ENCODE data around the gene SAA4.
"Not testable (repeated sequence)": the region's sequence is repeated elsewhere in the genome, so short reads cannot be mapped to it uniquely, and the experiment has no call there.

Gene SAA4

DNA sequence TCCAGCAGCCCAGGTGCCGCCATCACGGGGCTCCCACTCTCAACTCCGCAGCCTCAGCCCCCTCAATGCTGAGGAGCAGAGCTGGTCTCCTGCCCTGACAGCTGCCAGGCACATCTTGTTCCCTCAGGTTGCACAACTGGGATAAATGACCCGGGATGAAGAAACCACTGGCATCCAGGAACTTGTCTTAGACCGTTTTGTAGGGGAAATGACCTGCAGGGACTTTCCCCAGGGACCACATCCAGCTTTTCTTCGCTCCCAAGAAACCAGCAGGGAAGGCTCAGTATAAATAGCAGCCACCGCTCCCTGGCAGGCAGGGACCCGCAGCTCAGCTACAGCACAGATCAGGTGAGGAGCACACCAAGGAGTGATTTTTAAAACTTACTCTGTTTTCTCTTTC lies 29.3 kb upstream of the SAA4 start, which contains the start of gene SAA1:
TSS of gene SAA1 (plus strand) at position 316 of the 400 bp plus-strand sequence. CDS start 624 bp downstream, outside the sequence.
- TF ChIP-seq, protein P1, sequence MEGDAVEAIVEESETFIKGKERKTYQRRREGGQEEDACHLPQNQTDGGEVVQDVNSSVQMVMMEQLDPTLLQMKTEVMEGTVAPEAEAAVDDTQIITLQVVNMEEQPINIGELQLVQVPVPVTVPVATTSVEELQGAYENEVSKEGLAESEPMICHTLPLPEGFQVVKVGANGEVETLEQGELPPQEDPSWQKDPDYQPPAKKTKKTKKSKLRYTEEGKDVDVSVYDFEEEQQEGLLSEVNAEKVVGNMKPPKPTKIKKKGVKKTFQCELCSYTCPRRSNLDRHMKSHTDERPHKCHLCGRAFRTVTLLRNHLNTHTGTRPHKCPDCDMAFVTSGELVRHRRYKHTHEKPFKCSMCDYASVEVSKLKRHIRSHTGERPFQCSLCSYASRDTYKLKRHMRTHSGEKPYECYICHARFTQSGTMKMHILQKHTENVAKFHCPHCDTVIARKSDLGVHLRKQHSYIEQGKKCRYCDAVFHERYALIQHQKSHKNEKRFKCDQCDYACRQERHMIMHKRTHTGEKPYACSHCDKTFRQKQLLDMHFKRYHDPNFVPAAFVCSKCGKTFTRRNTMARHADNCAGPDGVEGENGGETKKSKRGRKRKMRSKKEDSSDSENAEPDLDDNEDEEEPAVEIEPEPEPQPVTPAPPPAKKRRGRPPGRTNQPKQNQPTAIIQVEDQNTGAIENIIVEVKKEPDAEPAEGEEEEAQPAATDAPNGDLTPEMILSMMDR (IDR thresholded peaks at IDR 0.05; ENCODE audit: extremely low read depth, missing control alignments), result no peak

DNA sequence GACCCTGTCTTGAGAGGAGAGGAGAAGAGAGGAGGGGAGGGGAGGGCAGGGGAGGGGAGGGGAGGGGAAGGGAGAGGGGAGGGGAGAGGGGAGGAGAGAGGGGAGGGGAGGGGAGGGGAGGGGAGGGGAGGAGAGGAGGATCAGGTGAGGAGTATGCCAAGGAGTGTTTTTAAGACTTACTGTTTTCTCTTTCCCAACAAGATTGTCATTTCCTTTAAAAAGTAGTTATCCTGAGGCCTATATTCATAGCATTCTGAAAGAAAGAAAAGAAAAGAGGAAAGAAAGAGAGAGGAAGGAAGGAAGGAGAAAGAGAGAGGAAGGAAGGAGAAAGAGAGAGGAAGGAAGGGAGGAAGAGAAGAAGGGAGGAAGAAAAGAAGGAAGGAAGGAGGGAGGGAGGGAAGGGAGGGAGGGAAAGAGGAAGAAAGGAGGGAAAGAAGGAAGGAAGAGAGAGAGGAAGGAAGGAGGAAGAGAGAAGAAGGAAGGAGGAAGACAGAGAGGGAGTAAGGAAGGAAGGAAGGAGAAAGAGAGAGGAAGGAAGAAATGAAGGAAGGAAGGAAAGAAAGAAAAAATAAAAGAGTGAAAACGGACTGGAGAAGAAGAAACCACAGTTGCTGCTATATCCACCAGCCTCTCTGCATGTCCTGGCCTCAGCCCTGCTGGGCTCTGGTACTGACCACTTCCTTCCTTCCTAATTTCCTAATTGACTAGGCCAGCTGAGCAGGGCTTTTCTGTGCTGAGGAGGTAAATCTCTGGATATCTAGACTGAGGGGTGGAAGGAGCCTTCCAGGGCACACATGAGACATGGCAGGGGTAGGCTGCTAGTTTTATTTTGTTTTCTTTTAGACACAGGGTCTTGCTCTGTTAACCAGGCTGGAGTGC lies 28.3 kb upstream of the SAA4 start:
- TF ChIP-seq, protein P1 (IDR thresholded peaks at IDR 0.05; ENCODE audit: extremely low read depth, missing control alignments), result no peak
- DNase-seq (ENCODE audit: low spot score), result no peak

More for the DNA sequence above, 29.3 kb upstream of the SAA4 start, which contains the start of gene SAA1:
- DNase-seq (ENCODE audit: low spot score), result no peak

DNA sequence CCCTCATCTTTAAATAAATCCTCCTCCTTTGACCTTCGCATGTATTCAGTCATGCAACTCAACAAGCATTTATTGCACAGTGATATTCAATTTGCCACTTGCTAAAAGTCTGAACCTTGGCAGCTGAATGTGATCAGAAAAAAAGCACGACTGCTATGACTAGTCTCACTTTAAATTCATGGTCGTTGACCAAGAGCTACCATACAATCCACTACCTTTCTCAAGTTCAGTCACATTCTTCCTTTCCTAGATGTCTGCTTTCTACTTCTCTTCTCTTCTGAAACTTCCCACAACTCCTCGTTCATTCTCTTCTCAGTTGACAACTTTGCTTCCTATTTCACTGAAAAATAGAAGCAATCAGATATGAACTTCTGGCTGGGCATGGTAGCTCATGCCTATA lies 27.4 kb upstream of the SAA4 start:
- DNase-seq (ENCODE audit: low spot score), result no peak
- TF ChIP-seq, protein P1 (IDR thresholded peaks at IDR 0.05; ENCODE audit: extremely low read depth, missing control alignments), result no peak

DNA sequence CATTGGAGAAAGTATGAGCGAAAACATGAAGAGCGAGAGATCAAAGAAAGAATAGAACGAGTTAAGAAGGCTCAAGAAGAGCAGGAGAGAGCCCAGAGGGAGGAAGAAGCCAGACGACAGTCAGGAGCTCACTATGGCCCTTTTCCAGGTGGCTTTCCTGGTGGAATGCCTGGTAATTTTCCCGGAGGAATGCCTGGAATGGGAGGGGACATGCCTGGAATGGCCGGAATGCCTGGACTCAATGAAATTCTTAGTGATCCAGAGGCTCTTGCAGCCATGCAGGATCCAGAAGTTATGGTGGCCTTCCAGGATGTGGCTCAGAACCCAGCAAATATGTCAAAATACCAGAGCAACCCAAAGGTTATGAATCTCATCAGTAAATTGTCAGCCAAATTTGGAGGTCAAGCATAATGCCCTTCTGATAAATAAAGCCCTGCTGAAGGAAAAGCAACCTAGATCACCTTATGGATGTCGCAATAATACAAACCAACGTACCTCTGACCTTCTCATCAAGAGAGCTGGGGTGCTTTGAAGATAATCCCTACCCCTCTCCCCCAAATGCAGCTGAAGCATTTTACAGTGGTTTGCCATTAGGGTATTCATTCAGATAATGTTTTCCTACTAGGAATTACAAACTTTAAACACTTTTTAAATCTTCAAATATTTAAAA lies 26.2 kb upstream of the SAA4 start:
- DNase-seq (ENCODE audit: low spot score), result not testable (repeated sequence)

DNA sequence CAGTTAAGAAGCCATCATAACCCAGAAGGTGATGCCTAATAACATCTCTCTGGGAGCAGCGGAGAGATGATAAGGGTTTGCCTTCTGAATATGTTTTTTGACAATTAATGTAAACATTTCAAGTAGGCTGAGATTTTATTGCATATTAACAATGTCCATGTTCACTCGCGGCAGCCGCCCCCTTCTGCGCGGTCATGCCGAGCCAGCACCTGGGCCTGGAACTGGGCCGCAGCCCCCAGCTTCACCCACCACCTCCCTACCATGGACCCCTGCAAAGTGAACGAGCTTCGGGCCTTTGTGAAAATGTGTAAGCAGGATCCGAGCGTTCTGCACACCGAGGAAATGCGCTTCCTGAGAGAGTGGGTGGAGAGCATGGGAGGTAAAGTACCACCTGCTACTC lies 25.1 kb upstream of the SAA4 start:
- DNase-seq (ENCODE audit: low spot score), result no peak
- TF ChIP-seq, protein P1 (IDR thresholded peaks at IDR 0.05; ENCODE audit: extremely low read depth, missing control alignments), result no peak

DNA sequence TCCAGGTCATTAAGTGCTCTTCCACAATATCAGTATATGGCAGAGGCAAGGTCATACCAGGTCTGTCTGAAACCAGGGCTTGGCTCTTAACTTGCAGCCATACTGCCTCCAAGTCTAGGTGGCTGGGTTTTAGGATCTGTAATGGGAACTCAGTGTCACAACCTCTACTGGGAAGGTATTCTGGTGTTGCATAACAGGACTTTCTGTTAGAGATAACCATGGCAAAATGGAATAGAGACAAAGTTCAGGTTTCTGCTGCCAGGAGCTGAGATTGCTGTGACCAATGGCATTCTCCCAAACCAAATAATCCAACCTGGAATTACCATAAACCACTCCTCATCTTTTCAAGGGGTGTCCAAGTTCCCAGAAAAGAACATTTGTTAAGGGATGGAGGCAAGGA lies 22.7 kb upstream of the SAA4 start:
- TF ChIP-seq, protein P1 (IDR thresholded peaks at IDR 0.05; ENCODE audit: extremely low read depth, missing control alignments), result no peak
- no peak for DNase-seq (ENCODE audit: low spot score)

DNA sequence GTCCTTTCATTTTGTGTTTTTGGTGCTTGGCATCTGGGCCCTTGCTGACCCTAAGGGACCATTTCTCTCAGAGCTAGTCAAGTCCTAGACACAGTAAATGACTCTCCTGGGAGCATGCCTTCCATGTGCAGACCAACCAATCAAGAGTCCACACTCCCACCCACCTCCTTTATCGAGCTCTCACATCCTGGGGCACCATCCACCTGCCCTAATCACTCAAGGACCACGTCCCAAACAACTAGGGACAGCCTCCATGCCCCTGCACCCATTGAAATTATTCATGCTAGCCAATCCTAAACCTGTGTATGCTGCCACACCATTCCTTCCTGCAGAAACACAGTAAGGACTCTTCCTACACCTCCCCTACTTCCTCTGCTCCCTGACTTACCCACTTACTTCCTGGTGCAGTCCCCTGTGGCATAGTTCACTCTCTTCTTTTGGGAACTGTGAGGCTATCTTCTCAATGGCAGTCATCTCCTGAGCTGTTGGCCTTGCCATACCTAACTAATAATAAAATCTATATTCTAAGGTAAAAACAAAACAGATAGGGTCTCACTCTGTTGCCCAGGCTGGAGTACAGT lies 18.3 kb upstream of the SAA4 start:
- DNase-seq (ENCODE audit: low spot score), result no peak

More for the DNA sequence above, 18.3 kb upstream of the SAA4 start:
- TF ChIP-seq, protein P1 (IDR thresholded peaks at IDR 0.05; ENCODE audit: extremely low read depth, missing control alignments), result no peak

Measured in GM20000 (cell line).